Renal cortical epithelial cell (primary cell): ENCODE measurements around the gene NEK1. TPM values are rescaled to one million over a fixed set of nuclear protein-coding genes. Genes with fewer than 3 reads are reported as not detected.
"Not testable (repeated sequence)": the region's sequence is repeated elsewhere in the genome, so short reads cannot be mapped to it uniquely, and the experiment has no call there.

Experiments
- DNase-seq: peaks from one replicate; pipeline ENCODE4 v3.0.0-alpha.2; 2011; ENCODE audit warnings: low read depth
- total RNA-seq: library from RNA; depleted of rRNA; stranded (reverse); fragments of >200 nt; gene quantifications from 2 replicates; pipeline ENCODE4 v1.2.3, GENCODE V29; 2014

The NEK1 gene
- total RNA-seq, 1 donor from 2014 or later, result 20.2 TPM

DNA sequence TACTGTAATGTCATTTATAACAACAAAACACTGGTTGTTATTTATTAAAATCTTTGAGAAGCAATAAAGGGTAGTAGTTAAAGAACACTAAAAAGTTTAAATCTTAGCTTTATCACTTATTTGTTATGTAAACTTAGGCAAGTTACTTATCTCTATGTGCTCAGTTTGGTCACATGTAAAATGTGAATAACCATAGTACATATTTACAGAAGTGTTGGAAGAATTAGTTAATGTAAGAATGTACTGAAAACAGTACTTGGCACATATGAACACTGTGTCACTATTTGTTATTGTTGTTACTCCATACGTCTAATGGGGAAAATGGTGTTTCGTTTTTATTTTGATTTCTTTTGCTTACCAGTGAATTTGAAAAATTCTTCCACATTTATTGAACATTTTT lies 9.1 kb downstream of the NEK1 start:
- DNase-seq, result no peak

DNA sequence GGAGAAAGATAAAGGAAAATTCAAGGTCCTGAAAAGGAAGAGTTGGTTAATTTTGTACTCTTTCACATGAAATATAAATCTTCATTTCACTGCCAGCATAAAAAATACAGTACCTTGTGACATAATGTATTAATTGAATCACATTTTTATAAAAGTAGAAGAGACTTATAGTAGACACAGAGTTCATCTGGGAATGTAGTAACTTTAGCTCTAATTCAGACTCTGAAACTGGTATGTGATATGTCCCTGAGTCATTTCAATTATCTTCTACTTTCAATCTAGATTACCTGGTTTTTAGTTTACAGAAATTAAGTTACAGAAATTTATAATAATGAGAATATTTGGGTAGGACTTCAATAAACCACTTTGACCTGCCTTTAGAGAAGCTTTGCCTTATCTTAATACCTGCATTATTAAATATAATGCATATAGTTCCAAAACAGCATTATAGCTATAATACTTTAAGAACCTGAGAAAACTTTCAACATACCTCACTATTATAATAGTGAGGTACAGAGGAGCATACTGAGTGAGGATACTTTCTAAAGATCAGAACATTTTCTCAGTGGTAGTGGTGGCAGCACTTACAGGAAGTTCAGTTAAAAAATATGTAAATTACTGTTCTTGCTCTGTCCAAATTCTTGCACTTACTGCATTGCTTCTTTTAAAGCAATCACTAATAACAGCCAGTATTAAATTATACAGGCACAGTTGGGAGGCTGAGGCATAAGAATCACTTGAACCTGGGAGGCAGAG lies 11.2 kb downstream of the NEK1 start:
- DNase-seq, result no peak

DNA sequence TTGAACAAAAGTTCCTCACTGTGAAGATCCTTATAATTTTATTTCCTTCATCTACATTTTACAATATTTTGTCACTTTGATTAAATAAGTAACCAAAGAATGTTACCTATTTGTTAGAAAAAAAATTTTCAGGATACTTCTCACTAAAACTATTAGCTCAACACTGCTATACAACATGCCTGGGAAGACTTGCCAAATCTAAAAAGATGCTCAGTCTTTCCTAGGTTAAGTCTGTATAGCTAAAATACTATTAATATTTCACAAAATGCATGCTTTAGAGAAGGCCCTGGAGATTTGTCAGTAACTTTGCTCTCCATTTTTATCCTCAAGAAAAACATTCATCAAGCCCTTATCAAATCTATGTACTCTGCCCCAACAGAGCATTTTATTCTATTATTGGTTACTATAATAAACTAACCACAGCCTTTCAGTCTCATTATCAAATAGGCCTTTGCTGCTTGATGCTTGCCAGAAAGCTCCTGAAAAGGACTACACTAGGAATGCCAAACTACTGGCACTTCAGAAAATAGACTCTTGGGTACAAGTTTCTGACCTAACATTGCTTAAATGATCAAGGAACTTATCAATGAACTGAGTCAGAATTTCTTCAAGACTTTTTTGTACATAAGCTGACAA lies 17.7 kb downstream of the NEK1 start:
- no peak for DNase-seq

DNA sequence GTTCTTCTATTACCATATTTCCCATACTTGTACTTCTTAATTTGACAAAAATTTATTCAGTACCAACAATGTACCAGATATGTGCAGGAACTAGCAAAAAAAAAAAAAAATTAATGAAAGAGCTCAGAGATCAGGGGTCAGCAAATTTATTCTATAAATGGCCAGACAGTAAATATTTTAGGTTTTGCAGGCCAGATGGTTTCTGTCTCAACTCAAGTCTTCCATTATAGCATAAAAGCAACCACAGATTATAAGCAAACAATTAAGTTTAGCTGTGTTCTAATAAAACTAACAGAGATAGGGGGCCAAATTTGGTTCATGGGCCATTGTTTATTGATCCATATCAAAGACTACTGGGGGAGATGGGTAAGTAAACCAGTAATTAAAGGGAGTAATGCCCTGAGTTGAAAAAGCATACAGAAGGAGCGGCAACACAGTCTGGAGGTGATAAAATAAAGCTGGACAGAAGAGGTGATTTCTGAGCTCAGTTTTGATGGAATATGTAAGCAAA lies 19.3 kb downstream of the NEK1 start:
- DNase-seq, result no peak

DNA sequence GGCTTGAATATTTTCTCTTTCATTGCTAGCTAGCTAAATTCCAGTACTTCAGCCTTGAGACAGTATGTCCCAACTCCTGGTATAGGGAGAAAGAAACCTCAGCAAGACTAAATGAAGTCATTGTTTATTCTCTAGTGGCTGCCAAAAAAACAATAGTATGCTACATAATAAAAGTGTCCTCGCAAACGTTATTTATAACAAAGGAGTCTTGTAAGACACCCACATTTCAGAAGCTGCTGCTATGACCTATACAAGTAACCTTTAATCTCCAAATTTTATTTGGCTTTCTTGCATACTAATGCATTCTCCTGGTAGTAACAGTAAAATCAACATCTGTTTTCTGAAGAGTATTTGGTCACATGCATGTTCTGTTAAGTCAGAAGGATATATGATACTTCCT lies 28.8 kb downstream of the NEK1 start:
- DNase-seq, result no peak

DNA sequence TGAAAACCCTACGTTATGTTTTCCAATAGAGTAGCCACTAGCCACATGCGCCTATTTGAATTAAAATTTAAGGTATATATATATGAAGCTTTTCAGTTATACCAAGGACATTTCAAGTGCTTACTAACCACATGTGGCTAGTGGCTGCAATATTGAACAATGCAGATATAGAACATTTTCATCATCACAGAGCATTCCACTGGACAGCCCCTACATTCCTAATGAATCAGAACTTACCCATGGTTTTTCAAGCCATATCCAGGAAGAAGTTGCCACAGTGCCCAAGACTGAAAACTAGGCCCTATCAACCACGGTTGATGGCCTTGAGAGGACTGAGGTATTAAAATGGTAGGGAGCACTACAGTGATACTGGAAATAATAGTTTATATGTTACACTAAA lies 29.7 kb downstream of the NEK1 start:
- DNase-seq, result peak; percentile 12

DNA sequence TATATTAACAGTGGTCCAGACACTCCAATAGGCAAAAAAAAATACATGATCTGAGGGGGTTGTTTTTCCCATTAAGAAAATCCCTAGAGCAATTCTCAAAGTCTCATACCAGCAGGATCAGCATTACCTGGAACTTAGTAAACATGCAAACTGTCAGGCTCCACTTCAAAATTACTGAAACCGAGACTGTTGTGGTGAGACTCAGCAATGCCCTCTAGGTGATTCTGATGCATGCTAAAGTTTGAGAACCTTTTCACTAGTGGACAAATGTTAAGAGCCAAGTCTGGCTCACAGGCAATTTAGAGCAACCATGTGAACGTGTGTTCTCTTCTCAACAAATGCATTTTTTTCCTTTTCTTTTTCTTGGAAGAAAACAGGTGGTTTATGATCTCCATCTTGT lies 30.2 kb downstream of the NEK1 start:
- peak; percentile 20 for DNase-seq

DNA sequence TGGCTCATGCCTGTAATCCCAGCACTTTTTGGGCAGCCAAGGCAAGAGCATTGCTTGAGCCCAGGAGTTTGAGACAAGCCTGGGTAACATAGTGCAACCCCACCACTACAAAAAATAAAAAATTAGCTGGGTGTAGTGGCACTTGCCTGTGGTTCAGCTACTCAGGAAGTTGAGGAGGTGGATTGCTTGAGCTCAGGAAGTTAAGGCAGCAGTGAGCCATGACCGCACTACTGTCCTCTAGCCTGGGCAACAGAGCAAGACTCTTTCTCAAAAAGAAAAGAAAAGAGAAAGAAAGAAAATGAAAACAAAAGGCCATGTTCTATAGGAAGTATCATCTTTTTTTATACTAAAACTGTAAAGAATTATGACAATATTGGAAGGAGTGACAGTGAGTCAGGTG lies 38.5 kb downstream of the NEK1 start:
- no peak for DNase-seq

DNA sequence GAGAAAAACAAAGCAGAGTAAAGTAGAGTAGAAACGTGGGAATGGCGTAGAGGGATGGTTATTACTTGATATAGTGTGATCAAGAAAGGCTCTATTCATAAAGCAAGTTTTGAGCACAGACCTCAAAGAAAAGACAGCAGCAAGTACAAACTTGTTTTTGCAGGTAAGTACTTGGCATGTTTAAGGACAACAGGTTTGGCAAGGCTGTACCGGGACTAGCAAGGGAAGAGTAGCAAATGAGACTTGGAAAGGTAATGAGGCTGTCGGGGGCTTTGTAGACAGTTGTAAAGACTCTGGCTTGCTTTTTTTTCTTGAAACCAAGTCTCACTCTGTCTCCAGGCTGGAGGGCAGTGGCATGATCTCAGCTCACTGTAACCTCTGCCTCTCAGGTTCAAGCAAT lies 40.9 kb downstream of the NEK1 start:
- no peak for DNase-seq

DNA sequence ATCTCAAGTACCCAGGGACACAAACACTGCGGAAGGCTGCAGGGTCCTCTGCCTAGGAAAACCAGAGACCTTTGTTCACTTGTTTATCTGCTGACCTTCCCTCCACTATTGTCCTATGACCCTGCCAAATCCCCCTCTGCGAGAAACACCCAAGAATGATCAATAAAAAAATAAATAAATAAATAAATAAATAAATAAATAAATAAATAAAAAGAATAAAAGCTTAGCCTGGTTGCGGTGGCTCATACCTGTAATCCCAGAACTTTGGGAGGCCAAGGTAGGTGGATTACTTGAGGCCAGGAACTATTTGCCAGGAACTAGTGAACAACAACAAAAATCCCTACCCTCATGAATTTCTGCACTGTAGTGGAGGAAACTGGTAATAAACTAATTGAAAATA lies 41.4 kb downstream of the NEK1 start:
- DNase-seq, result not testable (repeated sequence)

DNA sequence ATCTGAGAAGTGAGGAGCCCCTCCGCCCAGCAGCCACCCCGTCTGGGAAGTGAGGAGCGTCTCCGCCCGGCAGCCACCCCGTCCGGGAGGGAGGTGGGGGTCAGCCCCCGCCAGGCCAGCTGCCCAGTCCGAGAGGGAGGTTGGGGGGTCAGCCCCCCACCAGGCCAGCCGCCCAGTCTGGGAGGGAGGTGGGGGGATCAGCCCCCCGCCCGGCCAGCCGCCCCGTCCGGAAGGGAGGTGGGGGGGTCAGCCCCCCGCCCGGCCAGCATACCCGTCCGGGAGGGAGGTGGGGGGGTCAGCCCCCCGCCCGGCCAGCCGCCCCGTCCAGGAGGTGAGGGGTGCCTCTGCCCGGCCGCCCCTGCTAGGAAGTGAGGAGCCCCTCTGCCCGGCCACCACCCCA lies 42.1 kb downstream of the NEK1 start:
- not testable (repeated sequence) for DNase-seq

DNA sequence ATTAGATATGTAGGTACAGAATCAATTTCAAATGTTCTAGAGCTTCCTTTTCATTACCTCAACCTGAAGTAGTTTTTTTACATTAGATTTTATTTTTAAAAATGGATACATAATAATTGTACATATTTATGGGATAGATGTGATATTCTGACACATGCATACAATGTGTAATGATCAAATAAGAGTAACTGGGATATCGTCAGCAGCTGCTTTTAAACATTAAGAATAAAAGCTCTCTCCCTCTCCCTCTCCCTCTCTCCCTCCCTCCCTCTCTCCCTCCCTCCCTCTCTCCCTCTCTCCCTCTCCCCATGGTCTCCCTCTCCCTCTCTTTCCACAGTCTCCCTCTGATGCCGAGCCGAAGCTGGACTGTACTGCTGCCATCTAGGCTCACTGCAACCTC lies 43.2 kb downstream of the NEK1 start:
- not testable (repeated sequence) for DNase-seq

DNA sequence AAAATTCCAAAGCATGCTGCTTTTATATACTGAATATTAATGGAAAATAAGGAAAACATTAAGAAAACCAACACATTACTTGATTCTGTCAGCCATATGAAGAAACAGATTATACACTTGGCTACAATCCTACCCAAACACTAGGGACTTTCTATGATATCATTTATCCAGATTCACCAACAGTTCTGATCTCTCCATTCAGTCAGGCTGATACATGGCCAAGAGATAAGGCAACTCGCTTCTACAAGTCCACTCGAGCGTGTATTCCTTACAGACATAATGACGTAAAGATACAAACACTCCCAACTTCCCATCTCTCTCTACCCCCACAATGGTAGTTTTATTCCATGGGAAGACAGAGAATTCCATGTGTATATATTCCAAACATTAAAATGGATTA lies 44.5 kb downstream of the NEK1 start:
- DNase-seq, result no peak

DNA sequence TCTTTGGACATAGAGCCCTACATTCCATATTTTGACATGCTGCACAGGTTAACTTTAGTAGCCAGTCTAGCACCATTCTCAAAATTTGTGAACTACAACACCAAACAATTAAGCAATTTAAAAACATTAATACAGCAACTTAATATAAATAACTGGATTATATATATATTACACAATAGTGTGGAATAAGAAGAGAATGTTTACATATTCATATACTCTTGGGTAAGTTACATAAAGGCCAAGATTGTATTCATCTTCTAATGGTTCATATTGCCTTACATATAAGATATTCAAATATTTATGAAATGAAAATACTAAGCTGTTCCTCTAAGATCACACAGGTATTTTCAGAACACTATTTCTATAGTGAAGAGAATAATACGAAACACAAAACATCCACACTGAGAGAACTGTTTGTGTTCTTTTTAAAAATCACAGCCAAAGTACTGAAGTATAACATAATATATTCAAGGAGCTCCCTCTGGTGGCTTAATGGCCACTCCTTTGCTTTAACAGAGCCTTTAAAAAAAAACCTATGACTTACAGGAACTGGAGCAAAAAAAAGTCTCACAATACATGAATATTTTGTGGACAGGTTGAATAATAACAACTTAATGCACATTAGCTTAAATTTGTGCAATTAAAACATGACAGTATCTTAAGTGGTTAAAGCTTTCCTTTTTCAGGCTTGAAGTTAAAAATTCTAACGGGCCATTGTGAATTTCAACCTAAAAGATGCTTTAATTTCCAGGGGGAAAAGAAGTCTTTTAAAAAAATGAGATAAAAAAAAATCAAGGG lies 46.2 kb downstream of the NEK1 start:
- DNase-seq, result peak; percentile 74

DNA sequence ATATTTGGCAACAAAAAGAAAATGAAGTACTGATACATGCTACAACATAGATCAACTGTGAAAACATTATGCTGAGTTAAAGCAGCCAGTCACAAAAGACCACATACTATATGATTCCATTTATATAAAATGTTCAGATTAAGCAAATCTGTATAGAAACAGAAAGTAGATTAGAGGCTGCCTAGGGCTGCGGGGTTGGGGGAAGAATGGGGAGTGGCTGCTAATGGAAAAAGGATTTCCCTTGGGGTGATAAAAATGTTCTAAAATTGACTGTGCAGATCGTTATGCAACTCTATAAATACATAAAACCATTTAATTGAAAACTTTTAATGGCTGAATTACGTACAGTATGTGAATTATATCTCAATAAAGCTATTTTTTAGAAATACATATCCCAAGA lies 46.8 kb downstream of the NEK1 start:
- no peak for DNase-seq

DNA sequence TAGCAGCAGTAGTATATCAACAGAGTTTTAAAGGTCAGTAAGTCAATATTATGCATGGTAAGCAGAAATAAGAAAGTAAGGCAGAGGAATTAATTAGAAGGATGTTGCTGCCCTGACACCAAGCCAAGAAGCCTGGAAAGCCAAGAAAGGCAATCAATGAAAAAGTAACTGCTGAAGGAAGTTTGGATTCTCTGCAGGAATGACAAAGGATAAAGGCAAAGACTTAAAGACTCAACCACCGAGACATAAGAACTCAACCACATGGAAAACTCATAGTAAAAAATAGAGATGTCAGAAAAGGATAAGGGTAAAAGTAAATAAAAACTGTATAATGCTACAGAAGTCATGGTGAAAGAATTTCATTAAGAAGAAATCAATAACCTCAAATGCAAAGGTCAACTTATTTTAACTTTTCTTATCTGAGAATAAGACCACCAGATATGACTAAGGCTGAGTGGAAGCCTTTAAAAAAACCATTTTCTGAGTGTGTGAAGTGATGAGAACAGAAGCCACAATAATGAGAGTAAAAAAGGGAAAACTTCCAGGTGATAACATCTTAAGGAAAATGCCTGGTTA lies 55.2 kb downstream of the NEK1 start:
- no peak for DNase-seq

DNA sequence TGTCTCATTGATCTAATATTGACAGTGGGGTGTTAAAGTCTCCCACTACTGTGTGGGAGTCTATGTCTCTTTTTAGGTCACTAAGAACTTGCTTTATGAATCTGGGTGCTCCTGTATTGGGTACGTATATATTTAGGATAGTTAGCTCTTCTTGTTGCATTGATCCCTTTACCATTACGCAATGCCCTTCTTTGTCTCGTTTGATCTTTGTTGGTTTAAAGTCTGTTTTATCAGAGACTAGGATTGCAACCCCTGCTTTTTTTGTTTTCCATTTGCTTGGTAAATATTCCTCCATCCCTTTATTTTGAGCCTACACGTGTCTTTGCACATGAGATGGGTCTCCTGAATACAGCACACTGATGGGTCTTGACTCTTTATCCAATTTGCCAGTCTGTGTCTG lies 65.8 kb downstream of the NEK1 start:
- DNase-seq, result not testable (repeated sequence)

DNA sequence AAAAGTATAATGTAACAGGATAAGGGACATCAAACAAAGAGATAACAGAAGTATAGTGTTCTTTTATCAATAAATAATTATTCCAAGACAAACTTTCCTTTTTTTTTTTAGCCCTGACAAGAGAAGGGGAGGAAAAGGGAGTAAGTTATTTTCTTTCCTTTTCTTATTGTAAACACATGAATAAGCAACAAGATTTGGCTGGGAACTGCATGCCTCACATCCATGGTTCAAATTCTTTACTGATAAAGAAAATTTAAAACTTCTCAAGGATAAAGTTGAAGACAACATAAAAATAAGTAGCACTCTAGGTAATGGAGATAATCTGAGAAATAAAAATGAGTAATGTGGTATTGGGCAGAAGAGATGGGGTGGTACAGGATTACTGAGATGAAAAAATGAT lies 71.6 kb downstream of the NEK1 start:
- DNase-seq, result no peak

DNA sequence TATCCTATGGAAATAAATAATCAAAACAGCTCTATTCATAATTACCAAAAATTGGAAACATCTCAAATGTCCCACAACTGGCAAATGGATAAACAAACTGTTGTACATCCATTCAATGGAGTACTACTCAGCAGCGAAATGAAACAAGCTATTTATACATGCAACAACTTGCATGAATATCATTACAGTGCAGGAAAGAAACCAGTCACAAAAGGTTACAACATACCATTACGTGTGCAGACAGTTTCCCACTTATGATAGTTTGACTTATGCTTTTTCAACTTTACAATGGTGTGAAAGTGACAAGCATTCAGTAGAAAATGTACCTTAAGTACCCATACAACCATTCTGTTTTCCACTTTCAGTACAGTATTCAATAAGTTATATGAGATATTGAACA lies 82.3 kb downstream of the NEK1 start:
- DNase-seq, result no peak

DNA sequence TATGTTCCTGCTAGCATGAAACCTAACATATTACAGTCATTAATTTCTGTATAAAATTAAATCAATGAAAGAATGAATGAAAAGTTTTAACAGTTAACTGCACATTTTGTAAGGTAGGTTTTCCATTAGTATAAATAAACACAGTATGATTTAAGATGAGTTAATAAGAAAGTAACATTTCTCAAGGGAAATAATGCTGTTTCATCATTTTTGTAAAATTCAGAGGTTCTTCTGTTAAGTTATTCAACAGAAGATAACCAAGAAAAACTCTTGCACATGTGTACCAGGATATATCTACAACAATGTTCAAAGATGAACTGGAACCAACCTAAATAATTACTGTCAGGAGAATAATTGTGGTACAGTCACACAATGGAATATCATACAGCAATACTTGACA lies 88.6 kb downstream of the NEK1 start:
- no peak for DNase-seq

DNA sequence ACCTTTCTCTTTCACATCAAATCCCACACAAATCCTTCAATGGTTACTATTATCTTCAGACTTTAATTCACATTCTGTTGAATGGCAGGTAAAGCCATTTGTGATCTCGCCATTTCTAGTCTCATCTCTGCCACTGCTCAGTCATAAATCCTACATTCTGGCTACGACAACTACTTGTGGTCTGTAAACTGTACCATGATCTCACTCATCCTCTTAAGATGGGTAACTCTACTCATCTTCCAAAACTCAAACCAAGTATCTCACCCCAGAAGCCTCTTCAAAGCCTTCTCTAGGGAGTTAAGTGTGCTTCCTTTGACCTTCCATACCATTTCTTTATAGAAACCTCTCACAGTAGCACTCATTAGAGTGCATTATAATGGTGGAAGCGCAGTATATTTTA lies 101.8 kb downstream of the NEK1 start:
- no peak for DNase-seq

DNA sequence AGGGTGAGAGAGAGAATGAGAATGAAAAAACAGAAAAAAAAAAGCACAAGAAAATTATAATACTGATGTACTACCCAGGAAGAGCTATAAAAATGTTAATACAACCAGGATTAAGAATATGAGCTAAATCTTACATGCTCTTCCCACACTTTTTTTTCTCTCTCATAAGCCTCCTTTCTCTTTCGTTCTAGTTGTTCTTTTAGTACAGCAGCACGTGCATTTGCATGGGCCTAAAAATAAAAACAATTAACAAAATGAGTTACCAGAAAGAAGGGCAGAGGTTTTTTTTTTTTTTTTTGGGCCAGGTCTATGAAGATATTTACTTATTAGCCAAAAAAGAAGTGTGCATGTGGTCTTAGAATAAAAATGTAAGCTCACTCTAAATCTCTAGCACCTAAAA lies 105.5 kb downstream of the NEK1 start:
- DNase-seq, result no peak
